GM19324 (cell line): Measurements from ENCODE around the gene UXS1.
"Not testable (repeated sequence)": the region's sequence is repeated elsewhere in the genome, so short reads cannot be mapped to it uniquely, and the experiment has no call there.

ENCODE experiments used
- ATAC-seq: cut with Tn5 transposase; IDR thresholded peaks from one replicate; pipeline ENCODE4 v1.9.1; 2021; ENCODE audit warnings: mild to moderate bottlenecking, moderate library complexity; ENCODE audit not compliant: unreplicated experiment, low FRiP score

Gene UXS1

GRCh38 chr2:106193977-106194778 lies at the start of gene UXS1:
Gene UXS1 (minus strand): TSS chr2:106194301. CDS start chr2:106194241, 60 bp downstream.
- ATAC-seq = peak; percentile 86

- not testable (repeated sequence) for ATAC-seq
These were observed 45.4 kb upstream of the UXS1 start for GRCh38 chr2:106239491-106239890.

GRCh38 chr2:106235392-106235791 lies 41.3 kb upstream of the UXS1 start:
- not testable (repeated sequence) for ATAC-seq

- ATAC-seq = no peak
These were observed 39.2 kb upstream of the UXS1 start for GRCh38 chr2:106233350-106233706.

- ATAC-seq = no peak
These were observed 38.7 kb upstream of the UXS1 start for GRCh38 chr2:106232638-106233349.

- no peak for ATAC-seq
These were observed 29.2 kb upstream of the UXS1 start for GRCh38 chr2:106223347-106223746.

GRCh38 chr2:106222057-106222456 lies 28.0 kb upstream of the UXS1 start:
- ATAC-seq = not testable (repeated sequence)

- ATAC-seq = no peak
These were observed 25.7 kb upstream of the UXS1 start for GRCh38 chr2:106219813-106220212.

- not testable (repeated sequence) for ATAC-seq
These were observed 25.1 kb upstream of the UXS1 start for GRCh38 chr2:106219157-106219556.

GRCh38 chr2:106208874-106209273 lies 14.8 kb upstream of the UXS1 start:
- ATAC-seq = no peak

- ATAC-seq = no peak
These were observed 14.3 kb upstream of the UXS1 start for GRCh38 chr2:106208399-106208798.

- ATAC-seq = no peak
These were observed 13.1 kb upstream of the UXS1 start for GRCh38 chr2:106207246-106207645.

- no peak for ATAC-seq
These were observed 11.4 kb upstream of the UXS1 start for GRCh38 chr2:106205488-106205887.

GRCh38 chr2:106204551-106204950 lies 10.4 kb upstream of the UXS1 start:
- not testable (repeated sequence) for ATAC-seq

GRCh38 chr2:106201661-106202060 lies 7.6 kb upstream of the UXS1 start:
- ATAC-seq = no peak

- no peak for ATAC-seq
These were observed 3.8 kb upstream of the UXS1 start for GRCh38 chr2:106197878-106198277.

GRCh38 chr2:106195981-106196380 lies 1.9 kb upstream of the UXS1 start:
- ATAC-seq = no peak

GRCh38 chr2:106195456-106195855 lies 1.4 kb upstream of the UXS1 start:
- ATAC-seq = no peak

- ATAC-seq = no peak
These were observed 468 bp downstream of the UXS1 start for GRCh38 chr2:106193690-106193976.

- peak; percentile 42 for ATAC-seq
These were observed 1.1 kb downstream of the UXS1 start for GRCh38 chr2:106192752-106193689.

GRCh38 chr2:106191511-106192016 lies 2.5 kb downstream of the UXS1 start:
- no peak for ATAC-seq
